Endodermal cell (in vitro differentiated cells): ENCODE data around the gene BORCS8. TPM values are rescaled to one million over a fixed set of nuclear protein-coding genes. Genes with fewer than 3 reads are reported as not detected.

Source experiments
- DNase-seq: peaks from one replicate; pipeline ENCODE4 v3.0.0-alpha.2; 2017
- H3K27ac ChIP-seq: 2 replicates; pipeline ENCODE4 v1.5.1; 2013; ENCODE audit warnings: mild to moderate bottlenecking, low read depth, low read length, moderate library complexity
- H3K27me3 ChIP-seq: 2 replicates; pipeline ENCODE4 v1.6.1; 2013; ENCODE audit warnings: mild to moderate bottlenecking, low read length, moderate library complexity; ENCODE audit not compliant: insufficient read depth, control insufficient read depth, poor library complexity, severe bottlenecking
- H3K36me3 ChIP-seq: 2 replicates; pipeline ENCODE4 v1.7.0; 2013; ENCODE audit warnings: mild to moderate bottlenecking, low read length, moderate library complexity; ENCODE audit not compliant: control insufficient read depth, insufficient read depth
- H3K4me1 ChIP-seq: one replicate; pipeline ENCODE4 v1.7.0; 2013; ENCODE audit warnings: low read length; ENCODE audit not compliant: control insufficient read depth, insufficient read depth
- H3K4me3 ChIP-seq: 2 replicates; pipeline ENCODE4 v1.5.1; 2013; ENCODE audit warnings: mild to moderate bottlenecking, low read length, moderate library complexity
- H3K9ac ChIP-seq: 2 replicates; pipeline ENCODE4 v1.6.1; 2013; ENCODE audit warnings: mild to moderate bottlenecking, low read length, moderate library complexity; ENCODE audit not compliant: poor library complexity, severe bottlenecking; ENCODE audit errors: extremely low read depth
- H3K9me3 ChIP-seq: 2 replicates; pipeline ENCODE4 v1.6.1; 2013; ENCODE audit warnings: mild to moderate bottlenecking, low read length, moderate library complexity; ENCODE audit not compliant: control insufficient read depth
- H3K27ac Mint-ChIP-seq: 2 replicates; pipeline ENCODE4 v1.8.0; 2020; ENCODE audit warnings: mixed read lengths
- H3K27me3 Mint-ChIP-seq: 2 replicates; pipeline ENCODE4 v1.8.0; 2021; ENCODE audit warnings: mild to moderate bottlenecking, mixed read lengths; ENCODE audit not compliant: insufficient read depth
- H3K36me3 Mint-ChIP-seq: 2 replicates; pipeline ENCODE4 v1.8.0; 2020; ENCODE audit warnings: low read depth, mixed read lengths
- H3K4me1 Mint-ChIP-seq: 2 replicates; pipeline ENCODE4 v1.8.0; 2020; ENCODE audit warnings: mixed read lengths
- H3K4me3 Mint-ChIP-seq: 2 replicates; pipeline ENCODE4 v1.8.0; 2020; ENCODE audit warnings: mild to moderate bottlenecking, moderate library complexity, mixed read lengths
- H3K9me3 Mint-ChIP-seq: 2 replicates; pipeline ENCODE4 v1.8.0; 2020; ENCODE audit warnings: mild to moderate bottlenecking, mixed read lengths
- WGBS, 2 experiments: methylation state at CpG; one replicate each; pipeline versions ENCODE4 v1.1.5 to v1.1.7; 2013; ENCODE audit warnings: missing lambda C conversion rate in 2 of 2, mixed read lengths in 1 of 2; ENCODE audit not compliant: insufficient coverage in 1 of 2, insufficient read length in 1 of 2; 5-methylcytosine and 5-hydroxymethylcytosine counted together
- total RNA-seq, 2 donors: library from RNA; stranded (reverse); fragmentation: NEBNext Ultra II Directional in 1 of 2; extraction: Animal tissue kit (Norgen Biotek cat#: 25700) in 1 of 2; gene quantifications; 2 replicates in 1 of 2; 3 replicates in 1 of 2; pipeline ENCODE4 v1.2.1, GENCODE V29; 2021
- TF ChIP-seq, protein P1 (sequence below): fragments of 200-600 bp; sonication (generic); conservative IDR thresholded peaks from 2 replicates; pipeline ENCODE4 v1.5.0; 2021; ENCODE audit warnings: antibody characterized with exemption, mild to moderate bottlenecking

BORCS8 gene
- total RNA-seq, 2 donors from 2014 or later: 22.6 to 34.3 TPM

DNA sequence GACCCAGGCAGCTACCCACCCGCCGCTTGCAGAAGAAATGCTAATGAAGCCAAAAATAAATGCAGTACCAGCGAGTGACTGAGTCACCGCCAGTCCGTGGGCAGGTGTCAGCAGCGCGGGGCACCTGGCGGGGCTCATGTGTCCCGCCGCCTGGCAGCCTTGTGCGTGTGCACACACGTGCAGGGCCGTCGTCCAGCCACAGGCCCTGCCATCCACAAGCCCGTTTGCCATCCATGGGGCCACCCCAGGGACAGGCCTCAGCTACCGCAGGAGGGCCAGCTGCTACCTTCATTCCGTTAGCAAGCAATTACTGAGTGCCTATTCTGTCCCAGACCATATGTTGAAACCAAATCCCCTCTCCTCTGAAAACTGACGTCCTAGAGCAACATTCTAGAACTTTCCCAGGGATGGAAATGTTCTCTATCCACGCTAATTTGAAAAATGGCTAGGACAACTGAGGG, 40.3 kb upstream of the BORCS8 start:
- TF ChIP-seq, protein P1, sequence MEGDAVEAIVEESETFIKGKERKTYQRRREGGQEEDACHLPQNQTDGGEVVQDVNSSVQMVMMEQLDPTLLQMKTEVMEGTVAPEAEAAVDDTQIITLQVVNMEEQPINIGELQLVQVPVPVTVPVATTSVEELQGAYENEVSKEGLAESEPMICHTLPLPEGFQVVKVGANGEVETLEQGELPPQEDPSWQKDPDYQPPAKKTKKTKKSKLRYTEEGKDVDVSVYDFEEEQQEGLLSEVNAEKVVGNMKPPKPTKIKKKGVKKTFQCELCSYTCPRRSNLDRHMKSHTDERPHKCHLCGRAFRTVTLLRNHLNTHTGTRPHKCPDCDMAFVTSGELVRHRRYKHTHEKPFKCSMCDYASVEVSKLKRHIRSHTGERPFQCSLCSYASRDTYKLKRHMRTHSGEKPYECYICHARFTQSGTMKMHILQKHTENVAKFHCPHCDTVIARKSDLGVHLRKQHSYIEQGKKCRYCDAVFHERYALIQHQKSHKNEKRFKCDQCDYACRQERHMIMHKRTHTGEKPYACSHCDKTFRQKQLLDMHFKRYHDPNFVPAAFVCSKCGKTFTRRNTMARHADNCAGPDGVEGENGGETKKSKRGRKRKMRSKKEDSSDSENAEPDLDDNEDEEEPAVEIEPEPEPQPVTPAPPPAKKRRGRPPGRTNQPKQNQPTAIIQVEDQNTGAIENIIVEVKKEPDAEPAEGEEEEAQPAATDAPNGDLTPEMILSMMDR: no peak
- H3K36me3 Mint-ChIP-seq: no peaks in the 10 kb centered on the region
- peaks cover 47% of the 10 kb centered on the region for H3K27me3 Mint-ChIP-seq
- Histone ChIP-seq H3K9me3 (peaks cover 19% of the 10 kb centered on the region), H3K4me3 (no peak overlapping the region), H3K4me1 (no peaks in the 10 kb centered on the region), H3K27me3 (peaks cover 19% of the 10 kb centered on the region), H3K27ac (no peak overlapping the region), H3K9ac (no peak overlapping the region), H3K36me3 (no peaks in the 10 kb centered on the region)
- H3K27ac Mint-ChIP-seq: no peak overlapping the region
- H3K4me3 Mint-ChIP-seq: no peak overlapping the region
- peaks cover 28% of the 10 kb centered on the region for H3K9me3 Mint-ChIP-seq
- H3K4me1 Mint-ChIP-seq: no peaks in the 10 kb centered on the region
- WGBS, 2 experiments: 70 to 73% methylated on average over 14 to 19 of the region's 19 CpGs
- DNase-seq: no peak

DNA sequence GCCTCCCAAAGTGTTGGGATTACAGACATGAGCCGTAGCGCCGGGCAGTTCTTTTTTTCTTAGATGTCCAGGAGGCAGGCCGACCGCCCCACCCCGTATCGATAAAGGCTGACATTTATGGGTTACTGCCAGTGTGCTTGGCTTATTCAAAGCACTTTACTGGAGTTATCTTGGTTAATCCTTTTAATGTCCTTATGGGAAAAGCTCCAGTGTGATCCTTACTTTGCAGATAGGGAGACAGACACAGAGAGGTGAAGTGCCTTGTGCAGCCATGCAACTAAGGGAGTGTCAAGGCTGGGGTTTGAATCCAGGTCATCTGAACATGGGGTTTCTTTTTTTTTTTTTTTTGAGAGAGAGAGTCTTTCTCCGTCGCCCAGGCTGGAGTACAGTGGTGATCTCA, 39.0 kb upstream of the BORCS8 start:
- Histone ChIP-seq H3K36me3 (no peaks in the 10 kb centered on the region), H3K27ac (no peak overlapping the region), H3K4me1 (no peaks in the 10 kb centered on the region), H3K27me3 (peaks cover 28% of the 10 kb centered on the region), H3K9me3 (peaks cover 16% of the 10 kb centered on the region), H3K9ac (no peak overlapping the region), H3K4me3 (no peak overlapping the region)
- no peaks in the 10 kb centered on the region for H3K4me1 Mint-ChIP-seq
- peaks cover 49% of the 10 kb centered on the region for H3K27me3 Mint-ChIP-seq
- WGBS, 2 experiments: 83 to 96% methylated on average over 7 to 9 of the region's 9 CpGs
- H3K36me3 Mint-ChIP-seq: no peaks in the 10 kb centered on the region
- no peak for DNase-seq
- H3K9me3 Mint-ChIP-seq: peaks cover 23% of the 10 kb centered on the region
- no peak overlapping the region for H3K27ac Mint-ChIP-seq
- H3K4me3 Mint-ChIP-seq: no peak overlapping the region
- TF ChIP-seq, protein P1: no peak

DNA sequence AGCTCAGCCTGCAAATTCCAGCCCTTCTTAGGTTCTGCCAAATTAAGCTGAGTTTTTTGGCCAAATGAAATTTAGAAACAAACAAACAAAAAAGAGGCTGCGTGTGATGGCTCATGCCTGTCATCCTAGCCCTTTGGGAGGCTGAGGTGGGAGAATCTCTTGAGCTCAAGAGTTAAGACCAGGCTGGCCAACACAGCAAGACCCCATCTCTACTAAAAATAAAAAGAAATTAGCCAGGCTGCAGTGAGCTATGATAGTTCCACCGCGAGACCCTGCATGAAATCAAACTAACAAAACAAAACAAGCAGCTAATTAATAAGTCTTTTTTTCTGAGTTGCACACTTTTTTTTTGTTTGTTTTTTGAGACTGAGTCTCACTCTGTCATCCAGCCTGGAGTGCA, 37.7 kb upstream of the BORCS8 start:
- H3K9me3 ChIP-seq: peaks cover 12% of the 10 kb centered on the region
- no peak overlapping the region for H3K27ac ChIP-seq
- no peaks in the 10 kb centered on the region for H3K36me3 Mint-ChIP-seq
- H3K4me1 Mint-ChIP-seq: no peaks in the 10 kb centered on the region
- H3K4me1 ChIP-seq: no peaks in the 10 kb centered on the region
- 87 to 88% methylated on average over 3 of the region's 3 CpGs for WGBS, 2 experiments
- H3K4me3 ChIP-seq: no peak overlapping the region
- peaks cover 41% of the 10 kb centered on the region for H3K27me3 ChIP-seq
- no peaks in the 10 kb centered on the region for H3K36me3 ChIP-seq
- H3K9me3 Mint-ChIP-seq: peaks cover 16% of the 10 kb centered on the region
- H3K27me3 Mint-ChIP-seq: peaks cover 56% of the 10 kb centered on the region
- no peak overlapping the region for H3K4me3 Mint-ChIP-seq
- TF ChIP-seq, protein P1: no peak
- no peak for DNase-seq
- H3K27ac Mint-ChIP-seq: no peak overlapping the region
- no peak overlapping the region for H3K9ac ChIP-seq
